ENCODE measurements around the gene MYO15A. TPM values are rescaled to one million over a fixed set of nuclear protein-coding genes. Genes with fewer than 3 reads are reported as not detected.

The MYO15A gene
- total RNA-seq, 1 experiment from 2014 or later: 2.8 TPM

DNA sequence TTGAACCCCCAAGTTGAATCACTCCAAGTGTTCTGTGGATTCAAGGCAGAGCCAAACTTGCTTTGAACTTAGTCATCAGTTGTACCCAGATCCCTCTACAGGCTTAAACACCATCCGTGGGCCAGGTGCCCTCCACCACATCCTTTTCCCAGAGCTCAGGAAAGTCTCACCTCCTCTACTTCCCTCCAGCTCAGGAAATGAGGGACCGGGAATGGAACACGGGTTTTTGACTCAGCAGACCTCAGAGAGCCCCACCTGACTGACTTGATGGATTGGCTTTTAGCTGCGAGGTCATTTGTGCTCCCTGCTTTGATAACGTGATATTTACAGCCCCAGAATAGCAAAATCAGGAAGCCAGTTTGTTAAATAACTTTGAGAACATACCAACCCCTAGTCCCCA, 49.3 kb upstream of the MYO15A start (continued):
- TF ChIP-seq, protein P1, sequence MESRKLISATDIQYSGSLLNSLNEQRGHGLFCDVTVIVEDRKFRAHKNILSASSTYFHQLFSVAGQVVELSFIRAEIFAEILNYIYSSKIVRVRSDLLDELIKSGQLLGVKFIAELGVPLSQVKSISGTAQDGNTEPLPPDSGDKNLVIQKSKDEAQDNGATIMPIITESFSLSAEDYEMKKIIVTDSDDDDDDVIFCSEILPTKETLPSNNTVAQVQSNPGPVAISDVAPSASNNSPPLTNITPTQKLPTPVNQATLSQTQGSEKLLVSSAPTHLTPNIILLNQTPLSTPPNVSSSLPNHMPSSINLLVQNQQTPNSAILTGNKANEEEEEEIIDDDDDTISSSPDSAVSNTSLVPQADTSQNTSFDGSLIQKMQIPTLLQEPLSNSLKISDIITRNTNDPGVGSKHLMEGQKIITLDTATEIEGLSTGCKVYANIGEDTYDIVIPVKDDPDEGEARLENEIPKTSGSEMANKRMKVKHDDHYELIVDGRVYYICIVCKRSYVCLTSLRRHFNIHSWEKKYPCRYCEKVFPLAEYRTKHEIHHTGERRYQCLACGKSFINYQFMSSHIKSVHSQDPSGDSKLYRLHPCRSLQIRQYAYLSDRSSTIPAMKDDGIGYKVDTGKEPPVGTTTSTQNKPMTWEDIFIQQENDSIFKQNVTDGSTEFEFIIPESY (IDR thresholded peaks at IDR 0.05; ENCODE audit: extremely low read depth, insufficient replicate concordance, low read length): no peak
- TF ChIP-seq CEBPB (IDR thresholded peaks at IDR 0.05; ENCODE audit: low read depth): no peak
- TF ChIP-seq JUND (IDR thresholded peaks at IDR 0.05): no peak
- no peak for TF ChIP-seq CBX3 (IDR thresholded peaks at IDR 0.05; ENCODE audit: low read depth)

DNA sequence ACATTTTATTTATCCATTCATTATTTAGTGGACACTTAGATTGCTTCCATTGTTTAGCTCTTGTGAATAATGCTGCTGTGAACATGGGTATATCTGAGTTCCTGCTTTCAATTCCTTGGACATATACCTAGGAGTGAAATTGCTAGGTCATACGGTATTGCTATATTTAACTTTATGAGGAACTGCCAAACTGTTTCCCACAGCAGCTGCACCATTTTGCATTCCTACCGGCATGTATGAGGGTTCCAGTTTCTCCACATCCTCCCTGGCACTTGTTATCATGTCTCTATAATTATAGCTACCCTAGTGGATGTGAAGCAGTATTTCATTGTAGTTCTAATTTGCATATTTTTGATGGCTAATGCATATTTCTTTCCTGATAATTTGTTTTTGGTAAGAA, 44.5 kb upstream of the MYO15A start:
- ChIA-PET CTCF (no interaction called here), RAD21 (ENCODE audit: low non-redundant PET in 1 of 2, low total read pairs in 2 of 2, uncharacterized antibody in 2 of 2, unreplicated experiment in 2 of 2) (no interaction called here), POLR2A (no interaction called here)
- DNase-seq (ENCODE audit: low read depth, low spot score) (no peak), ATAC-seq (no peak)
- Histone ChIP-seq H3K27ac (ENCODE audit: low read depth, low read length) (no peak overlapping the region), H3K9me3 (ENCODE audit: control insufficient read depth in 1 of 2, insufficient read depth in 1 of 2, low read depth in 1 of 2, low read length in 2 of 2) (no peaks in the 10 kb centered on the region), H3K9me2 (ENCODE audit: insufficient read depth) (no peaks in the 10 kb centered on the region), H3K27me3 (ENCODE audit: insufficient read depth, low read length) (no peaks in the 10 kb centered on the region), H3K36me3 (ENCODE audit: control insufficient read depth in 1 of 2, insufficient read depth in 2 of 2, low read length in 2 of 2) (peaks cover 2 to 9% of the 10 kb centered on the region in 2 experiments; a peak in 2 of 4 replicates), H2AFZ (ENCODE audit: low read depth, low read length, poor library complexity, severe bottlenecking) (no peak overlapping the region), H4K20me1 (ENCODE audit: insufficient read depth) (no peaks in the 10 kb centered on the region), H3K4me3 (replicated peaks in 1 of 2; ENCODE audit: low read depth in 1 of 2, low read length in 2 of 2) (no peak overlapping the region), H3K9ac (ENCODE audit: low read length) (no peak overlapping the region), H3K79me2 (ENCODE audit: insufficient read depth, low read length) (no peaks in the 10 kb centered on the region), H3K4me2 (ENCODE audit: low read length) (no peak overlapping the region), H3K4me1 (ENCODE audit: control insufficient read depth in 1 of 2, insufficient read depth in 2 of 2, low read length in 2 of 2) (peaks cover 4 to 5% of the 10 kb centered on the region in 2 experiments; a peak in 3 of 4 replicates)
- intact Hi-C loops (cut with micrococcal nuclease): no loop called here
- no peak for TF ChIP-seq FOSL1 (IDR thresholded peaks at IDR 0.05; ENCODE audit: low read depth)
- no peak for TF ChIP-seq EZH2 (IDR thresholded peaks at IDR 0.05)
- TF ChIP-seq, protein P1 (IDR thresholded peaks at IDR 0.05; ENCODE audit: extremely low read depth, insufficient replicate concordance, low read length): no peak
- TF ChIP-seq, protein P2, sequence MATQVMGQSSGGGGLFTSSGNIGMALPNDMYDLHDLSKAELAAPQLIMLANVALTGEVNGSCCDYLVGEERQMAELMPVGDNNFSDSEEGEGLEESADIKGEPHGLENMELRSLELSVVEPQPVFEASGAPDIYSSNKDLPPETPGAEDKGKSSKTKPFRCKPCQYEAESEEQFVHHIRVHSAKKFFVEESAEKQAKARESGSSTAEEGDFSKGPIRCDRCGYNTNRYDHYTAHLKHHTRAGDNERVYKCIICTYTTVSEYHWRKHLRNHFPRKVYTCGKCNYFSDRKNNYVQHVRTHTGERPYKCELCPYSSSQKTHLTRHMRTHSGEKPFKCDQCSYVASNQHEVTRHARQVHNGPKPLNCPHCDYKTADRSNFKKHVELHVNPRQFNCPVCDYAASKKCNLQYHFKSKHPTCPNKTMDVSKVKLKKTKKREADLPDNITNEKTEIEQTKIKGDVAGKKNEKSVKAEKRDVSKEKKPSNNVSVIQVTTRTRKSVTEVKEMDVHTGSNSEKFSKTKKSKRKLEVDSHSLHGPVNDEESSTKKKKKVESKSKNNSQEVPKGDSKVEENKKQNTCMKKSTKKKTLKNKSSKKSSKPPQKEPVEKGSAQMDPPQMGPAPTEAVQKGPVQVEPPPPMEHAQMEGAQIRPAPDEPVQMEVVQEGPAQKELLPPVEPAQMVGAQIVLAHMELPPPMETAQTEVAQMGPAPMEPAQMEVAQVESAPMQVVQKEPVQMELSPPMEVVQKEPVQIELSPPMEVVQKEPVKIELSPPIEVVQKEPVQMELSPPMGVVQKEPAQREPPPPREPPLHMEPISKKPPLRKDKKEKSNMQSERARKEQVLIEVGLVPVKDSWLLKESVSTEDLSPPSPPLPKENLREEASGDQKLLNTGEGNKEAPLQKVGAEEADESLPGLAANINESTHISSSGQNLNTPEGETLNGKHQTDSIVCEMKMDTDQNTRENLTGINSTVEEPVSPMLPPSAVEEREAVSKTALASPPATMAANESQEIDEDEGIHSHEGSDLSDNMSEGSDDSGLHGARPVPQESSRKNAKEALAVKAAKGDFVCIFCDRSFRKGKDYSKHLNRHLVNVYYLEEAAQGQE (IDR thresholded peaks at IDR 0.05; ENCODE audit: low read depth): no peak
- TF ChIP-seq ZNF274 (IDR thresholded peaks at IDR 0.05; ENCODE audit: low read depth, low read length): no peak
- TF ChIP-seq POLR2AphosphoS5 (IDR thresholded peaks at IDR 0.05; ENCODE audit: low read depth, low read length): no peak
- TF ChIP-seq YY1 (IDR thresholded peaks at IDR 0.05; ENCODE audit: extremely low read depth, insufficient replicate concordance, low read depth, low read length): no peak
- TF ChIP-seq, protein P3, sequence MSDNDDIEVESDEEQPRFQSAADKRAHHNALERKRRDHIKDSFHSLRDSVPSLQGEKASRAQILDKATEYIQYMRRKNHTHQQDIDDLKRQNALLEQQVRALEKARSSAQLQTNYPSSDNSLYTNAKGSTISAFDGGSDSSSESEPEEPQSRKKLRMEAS (IDR thresholded peaks at IDR 0.05): no peak
- TF ChIP-seq CEBPB (IDR thresholded peaks at IDR 0.05; ENCODE audit: low read depth): no peak
- no TSS peak for BruUV-seq (replicated peaks)

Measured in HCT116 (cell line).